ENCODE results near the gene PAX2. TPM values are rescaled to one million over a fixed set of nuclear protein-coding genes. Genes with fewer than 3 reads are reported as not detected.

Gene PAX2
- total RNA-seq, 3 donors from 2014 or later: not detected

GRCh38 chr10:100793055-100793454, 47.7 kb downstream of the PAX2 start:
- Mint-ChIP-seq H3K9me3 (no peaks in the 10 kb centered on the region), H3K4me3 (no peak overlapping the region), H3K4me1 (ENCODE audit: low read depth) (no peaks in the 10 kb centered on the region), H3K36me3 (ENCODE audit: insufficient read depth) (no peaks in the 10 kb centered on the region), H3K27me3 (ENCODE audit: low read depth) (peaks cover 49% of the 10 kb centered on the region)
- DNase-seq (no peak), ATAC-seq (no peak)

DNA sequence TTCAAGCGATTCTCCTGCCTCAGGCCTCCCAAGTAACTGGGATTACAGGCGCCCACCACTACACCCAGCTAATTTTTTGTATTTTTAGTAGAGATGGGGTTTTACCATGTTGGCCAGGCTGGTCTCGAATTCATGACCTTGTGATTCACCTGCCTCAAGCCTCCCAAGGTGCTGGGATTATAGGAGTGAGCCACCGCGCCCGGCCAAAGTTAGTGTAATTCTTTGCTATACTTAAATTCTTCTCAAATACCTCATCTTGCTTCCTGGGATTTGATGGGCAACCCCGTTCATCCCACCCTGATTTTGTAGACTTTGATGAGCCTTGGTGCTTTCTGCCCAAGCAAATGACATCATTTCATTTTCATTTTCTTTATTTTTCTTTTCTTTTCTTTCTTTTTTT, 54.5 kb downstream of the PAX2 start:
- Mint-ChIP-seq H3K9me3 (no peaks in the 10 kb centered on the region), H3K4me1 (ENCODE audit: low read depth) (no peaks in the 10 kb centered on the region), H3K27me3 (ENCODE audit: low read depth) (peaks cover 59% of the 10 kb centered on the region), H3K36me3 (ENCODE audit: insufficient read depth) (no peaks in the 10 kb centered on the region), H3K4me3 (no peak overlapping the region)
- ATAC-seq (no peak), DNase-seq (no peak)

- ATAC-seq: no peak
- H3K27me3 Mint-ChIP-seq (ENCODE audit: low read depth): peaks cover 64% of the 10 kb centered on the region
- no peak overlapping the region for H3K4me3 Mint-ChIP-seq
- no peak for DNase-seq
- no peaks in the 10 kb centered on the region for H3K4me1 Mint-ChIP-seq (ENCODE audit: low read depth)
- no peaks in the 10 kb centered on the region for H3K9me3 Mint-ChIP-seq
- no peaks in the 10 kb centered on the region for H3K36me3 Mint-ChIP-seq (ENCODE audit: insufficient read depth)
Observed at GRCh38 chr10:100800931-100801330, 55.5 kb downstream of the PAX2 start.

DNA sequence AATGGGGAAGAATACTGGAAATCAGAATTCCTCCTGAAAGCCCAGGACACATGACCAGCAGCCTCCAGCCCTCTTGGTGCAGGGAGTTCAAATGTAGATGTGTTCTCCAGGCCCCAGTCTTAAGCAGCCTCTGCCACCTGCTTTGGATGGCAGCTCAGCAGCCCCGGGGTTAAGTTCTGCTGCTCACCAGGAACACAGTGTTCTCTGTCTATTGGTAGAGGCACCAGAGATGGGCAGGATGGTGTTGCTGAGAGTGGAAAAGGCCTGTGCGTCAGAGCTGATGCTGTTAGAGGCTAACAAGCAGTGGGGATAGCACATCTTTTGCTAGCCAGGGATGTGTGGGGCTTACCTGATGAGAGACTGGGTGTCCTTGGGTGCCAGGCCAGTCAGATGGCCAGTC, 56.8 kb downstream of the PAX2 start:
- H3K9me3 Mint-ChIP-seq: no peaks in the 10 kb centered on the region
- DNase-seq (no peak), ATAC-seq (no peak)
- H3K36me3 Mint-ChIP-seq (ENCODE audit: insufficient read depth): no peaks in the 10 kb centered on the region
- H3K4me3 Mint-ChIP-seq: no peak overlapping the region
- peaks cover 67% of the 10 kb centered on the region for H3K27me3 Mint-ChIP-seq (ENCODE audit: low read depth)
- H3K4me1 Mint-ChIP-seq (ENCODE audit: low read depth): no peaks in the 10 kb centered on the region

- DNase-seq: no peak
- no peak overlapping the region for H3K4me3 Mint-ChIP-seq
- peaks cover 67% of the 10 kb centered on the region for H3K27me3 Mint-ChIP-seq (ENCODE audit: low read depth)
- no peaks in the 10 kb centered on the region for H3K4me1 Mint-ChIP-seq (ENCODE audit: low read depth)
- ATAC-seq: no peak
- no peaks in the 10 kb centered on the region for H3K9me3 Mint-ChIP-seq
- H3K36me3 Mint-ChIP-seq (ENCODE audit: insufficient read depth): no peaks in the 10 kb centered on the region
Observed at GRCh38 chr10:100802607-100803006, 57.2 kb downstream of the PAX2 start.

- H3K36me3 Mint-ChIP-seq (ENCODE audit: insufficient read depth): no peaks in the 10 kb centered on the region
- H3K4me1 Mint-ChIP-seq (ENCODE audit: low read depth): no peaks in the 10 kb centered on the region
- no peak for DNase-seq
- no peaks in the 10 kb centered on the region for H3K9me3 Mint-ChIP-seq
- no peak overlapping the region for H3K4me3 Mint-ChIP-seq
- ATAC-seq: no peak
- H3K27me3 Mint-ChIP-seq (ENCODE audit: low read depth): peaks cover 73% of the 10 kb centered on the region
Observed at GRCh38 chr10:100803492-100803891, 58.1 kb downstream of the PAX2 start.

- DNase-seq (no peak), ATAC-seq (no peak)
- no peaks in the 10 kb centered on the region for H3K36me3 Mint-ChIP-seq (ENCODE audit: insufficient read depth)
- H3K4me3 Mint-ChIP-seq: no peak overlapping the region
- H3K27me3 Mint-ChIP-seq (ENCODE audit: low read depth): peaks cover 74% of the 10 kb centered on the region
- H3K9me3 Mint-ChIP-seq: no peaks in the 10 kb centered on the region
- H3K4me1 Mint-ChIP-seq (ENCODE audit: low read depth): no peaks in the 10 kb centered on the region
Observed at GRCh38 chr10:100803908-100804307, 58.5 kb downstream of the PAX2 start.

DNA sequence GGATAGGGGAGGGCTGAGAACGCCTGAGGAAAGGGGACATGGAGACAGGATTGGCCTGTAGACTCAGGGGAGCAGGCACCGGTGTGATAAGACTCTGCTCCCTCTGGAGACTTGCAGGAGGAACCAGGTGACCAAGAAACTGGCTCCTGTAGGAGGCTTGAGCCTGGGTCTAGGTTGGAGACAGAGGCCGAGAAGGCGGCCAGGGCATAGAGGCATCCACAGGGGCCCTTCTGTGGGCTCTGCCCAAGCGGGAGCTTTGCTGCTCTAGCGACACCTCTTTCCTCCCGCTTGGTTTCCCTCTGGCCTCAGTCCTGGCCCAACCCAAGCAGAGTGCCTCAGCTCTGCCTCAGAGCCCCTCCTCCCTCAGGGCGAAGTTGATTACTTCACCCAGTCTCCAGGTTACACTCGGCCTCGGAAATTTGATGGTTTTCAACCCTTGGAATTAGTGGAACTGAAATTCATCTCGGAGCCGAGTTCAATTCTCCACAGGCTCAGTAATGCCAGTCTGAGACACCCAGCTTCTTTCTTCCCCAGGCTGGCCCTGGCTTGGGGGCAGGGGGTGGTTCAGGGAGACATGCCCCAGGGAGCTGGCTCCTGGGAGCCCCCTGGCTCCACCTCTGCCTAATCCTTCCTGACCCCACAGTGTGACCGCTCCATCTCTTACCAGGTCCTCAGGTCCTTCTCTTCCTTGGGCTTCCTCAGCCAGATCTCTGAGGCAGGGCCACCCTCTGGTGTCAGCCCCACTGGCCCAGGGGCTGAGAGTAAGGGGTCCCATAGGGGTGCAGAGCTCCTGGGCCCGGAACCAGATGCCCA, 60.4 kb downstream of the PAX2 start:
- DNase-seq (no peak), ATAC-seq (no peak)
- Mint-ChIP-seq H3K4me3 (no peak overlapping the region), H3K4me1 (ENCODE audit: low read depth) (no peaks in the 10 kb centered on the region), H3K36me3 (ENCODE audit: insufficient read depth) (no peaks in the 10 kb centered on the region), H3K9me3 (no peaks in the 10 kb centered on the region), H3K27me3 (ENCODE audit: low read depth) (peaks cover 80% of the 10 kb centered on the region)

- ATAC-seq (no peak), DNase-seq (no peak)
- H3K4me1 Mint-ChIP-seq (ENCODE audit: low read depth): no peaks in the 10 kb centered on the region
- no peaks in the 10 kb centered on the region for H3K9me3 Mint-ChIP-seq
- no peak overlapping the region for H3K4me3 Mint-ChIP-seq
- peaks cover 80% of the 10 kb centered on the region for H3K27me3 Mint-ChIP-seq (ENCODE audit: low read depth)
- no peaks in the 10 kb centered on the region for H3K36me3 Mint-ChIP-seq (ENCODE audit: insufficient read depth)
Observed at GRCh38 chr10:100806356-100806645, 60.9 kb downstream of the PAX2 start.

- no peaks in the 10 kb centered on the region for H3K36me3 Mint-ChIP-seq (ENCODE audit: insufficient read depth)
- no peaks in the 10 kb centered on the region for H3K9me3 Mint-ChIP-seq
- ATAC-seq (no peak), DNase-seq (no peak)
- H3K4me3 Mint-ChIP-seq: no peak overlapping the region
- H3K27me3 Mint-ChIP-seq (ENCODE audit: low read depth): peaks cover 83% of the 10 kb centered on the region
- no peaks in the 10 kb centered on the region for H3K4me1 Mint-ChIP-seq (ENCODE audit: low read depth)
Observed at GRCh38 chr10:100807241-100807951, 62.0 kb downstream of the PAX2 start.

- H3K36me3 Mint-ChIP-seq (ENCODE audit: insufficient read depth): no peaks in the 10 kb centered on the region
- ATAC-seq: no peak
Observed at GRCh38 chr10:100808876-100809275, 63.5 kb downstream of the PAX2 start.

GRCh38 chr10:100810091-100810834, 64.9 kb downstream of the PAX2 start:
- peaks cover 76% of the 10 kb centered on the region for H3K27me3 Mint-ChIP-seq (ENCODE audit: low read depth)
- H3K9me3 Mint-ChIP-seq: no peaks in the 10 kb centered on the region
- ATAC-seq (no peak), DNase-seq (no peak)
- no peaks in the 10 kb centered on the region for H3K36me3 Mint-ChIP-seq (ENCODE audit: insufficient read depth)
- H3K4me1 Mint-ChIP-seq (ENCODE audit: low read depth): no peaks in the 10 kb centered on the region
- H3K4me3 Mint-ChIP-seq: no peak overlapping the region

More at GRCh38 chr10:100808876-100809275, 63.5 kb downstream of the PAX2 start:
- no peaks in the 10 kb centered on the region for H3K9me3 Mint-ChIP-seq
- no peaks in the 10 kb centered on the region for H3K4me1 Mint-ChIP-seq (ENCODE audit: low read depth)
- H3K4me3 Mint-ChIP-seq: no peak overlapping the region
- DNase-seq: no peak
- H3K27me3 Mint-ChIP-seq (ENCODE audit: low read depth): peaks cover 80% of the 10 kb centered on the region

- Mint-ChIP-seq H3K27me3 (ENCODE audit: low read depth) (peaks cover 73% of the 10 kb centered on the region), H3K9me3 (no peaks in the 10 kb centered on the region), H3K36me3 (ENCODE audit: insufficient read depth) (no peaks in the 10 kb centered on the region), H3K4me3 (no peak overlapping the region), H3K4me1 (ENCODE audit: low read depth) (no peaks in the 10 kb centered on the region)
- ATAC-seq (no peak), DNase-seq (no peak)
Observed at GRCh38 chr10:100810835-100811116, 65.4 kb downstream of the PAX2 start.

- no peaks in the 10 kb centered on the region for H3K36me3 Mint-ChIP-seq (ENCODE audit: insufficient read depth)
- no peak overlapping the region for H3K4me3 Mint-ChIP-seq
- peaks cover 71% of the 10 kb centered on the region for H3K27me3 Mint-ChIP-seq (ENCODE audit: low read depth)
- no peak for DNase-seq
- H3K9me3 Mint-ChIP-seq: no peaks in the 10 kb centered on the region
- H3K4me1 Mint-ChIP-seq (ENCODE audit: low read depth): no peaks in the 10 kb centered on the region
- ATAC-seq: no peak
Observed at GRCh38 chr10:100811261-100811660, 65.9 kb downstream of the PAX2 start.

Measured in activated T-cell treated with anti-CD3 and anti-CD28 coated beads, Interleukin-2, amount 50 U/mL, for 4 hours (primary cell).